ENCODE data around the gene DUSP19. TPM values are rescaled to one million over a fixed set of nuclear protein-coding genes. Genes with fewer than 3 reads are reported as not detected.

The DUSP19 gene
- total and polyA plus RNA-seq, 2 of the 8 experiments (the other 6 are each of a cell fraction or from before 2014, with no cell fraction given): 0.73 to 2.3 TPM

DNA sequence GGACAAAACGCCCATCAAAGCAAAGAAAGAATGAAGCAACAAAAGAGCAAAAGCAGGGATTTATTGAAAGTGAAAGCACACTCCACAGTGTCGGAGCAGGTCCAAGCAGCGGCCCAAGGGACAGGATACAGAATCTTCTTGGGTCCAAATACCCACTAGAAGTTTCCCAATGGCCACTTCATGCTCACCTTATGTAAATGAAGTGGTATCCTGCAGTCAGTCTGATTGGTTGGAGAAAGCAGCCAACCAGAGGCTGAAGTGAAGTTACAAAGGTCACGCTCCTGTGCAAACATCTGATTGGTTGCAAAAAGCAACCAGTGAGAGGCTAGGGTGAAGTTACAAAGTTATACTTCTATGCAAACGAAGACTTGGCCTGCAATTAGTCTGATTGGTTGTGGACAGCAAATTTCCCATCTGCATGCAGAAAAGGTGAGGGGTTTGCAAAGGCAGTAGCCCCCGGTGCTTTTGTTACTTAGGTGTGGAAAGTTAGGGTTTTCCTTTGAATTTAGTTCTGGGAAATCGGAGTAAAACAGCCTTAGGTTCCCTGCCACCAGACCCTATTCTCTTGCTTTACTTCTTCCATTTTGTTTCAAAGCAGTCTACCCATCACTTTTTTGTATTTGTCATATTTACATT lies 12.9 kb downstream of the DUSP19 start:
- no peaks in the 10 kb centered on the region for H3K79me2 ChIP-seq (ENCODE audit: control insufficient read depth in 1 of 2, insufficient read depth in 2 of 2, low read length in 2 of 2)
- no peaks in the 10 kb centered on the region for H3K23me2 ChIP-seq (ENCODE audit: low read depth, low read length)
- no peak for FAIRE-seq
- H4K91ac ChIP-seq (replicated peaks; ENCODE audit: insufficient read length, low read length): no peak overlapping the region
- 91% methylated on average over 7 of the region's 7 CpGs; no CpG with 5 or more reads in 1 of the 2 experiments for WGBS, 2 experiments (ENCODE audit: extremely low coverage in 1 of 2, insufficient coverage in 1 of 2, insufficient read length in 1 of 2, insufficient replicate concordance in 2 of 2, low coverage in 1 of 2, low lambda C conversion rate in 2 of 2, missing lambda C conversion rate in 1 of 2)
- DNase-seq (ENCODE audit: low read depth in 1 of 2, low spot score in 2 of 2): no peak
- CTCF ChIA-PET (ENCODE audit: partially characterized antibody): interaction anchor here (0.6 kb wide), 1 partner anchor 12 kb away, joined by 3 read pairs; the partner anchor contains the start of gene DUSP19
- H3K4ac ChIP-seq (replicated peaks; ENCODE audit: insufficient read length, low read depth, low read length): no peak overlapping the region
- no peaks in the 10 kb centered on the region for H3K36me3 ChIP-seq (ENCODE audit: control insufficient read depth in 2 of 4, insufficient read depth in 4 of 4, low read length in 3 of 4)
- H3K56ac ChIP-seq (replicated peaks; ENCODE audit: insufficient read length, low read depth, low read length): no peak overlapping the region
- no peaks in the 10 kb centered on the region for H4K20me1 ChIP-seq (replicated peaks in 1 of 2; ENCODE audit: control insufficient read depth in 1 of 2, insufficient read depth in 2 of 2, low read length in 2 of 2)
- H2BK120ac ChIP-seq (replicated peaks; ENCODE audit: low read depth, low read length): no peak overlapping the region
- no peak overlapping the region for H3K4me2 ChIP-seq (ENCODE audit: insufficient read depth in 1 of 2, low read depth in 2 of 2, low read length in 2 of 2)
- POLR2A ChIA-PET (ENCODE audit: partially characterized antibody): no interaction called here
- H3K14ac ChIP-seq (ENCODE audit: insufficient read length): no peak overlapping the region
- H3K4me3 ChIP-seq (ENCODE audit: extremely low read depth in 1 of 4, insufficient read depth in 2 of 4, low read depth in 3 of 4, low read length in 4 of 4): no peak overlapping the region
- no peak overlapping the region for H3K23ac ChIP-seq (ENCODE audit: insufficient read length)
- no peak overlapping the region for H4K8ac ChIP-seq (ENCODE audit: extremely low read depth, insufficient read depth, low read length)
- H3K9me3 ChIP-seq (ENCODE audit: insufficient read depth in 2 of 2, low read depth in 1 of 2, low read length in 1 of 2): no peaks in the 10 kb centered on the region
- H3K9ac ChIP-seq (replicated peaks in 1 of 4; ENCODE audit: extremely low read depth in 1 of 4, low read depth in 3 of 4, low read length in 3 of 4): no peak overlapping the region
- H2AFZ ChIP-seq (ENCODE audit: low read length): no peak overlapping the region
- H3K18ac ChIP-seq (ENCODE audit: extremely low read depth, low read length): no peak overlapping the region
- H2BK15ac ChIP-seq (ENCODE audit: low read length): no peak overlapping the region
- H3K27me3 ChIP-seq (replicated peaks in 1 of 4; ENCODE audit: control insufficient read depth in 3 of 4, extremely low read depth in 1 of 4, insufficient read depth in 3 of 4, low read length in 3 of 4): no peaks in the 10 kb centered on the region
- no peaks in the 10 kb centered on the region for H3K79me1 ChIP-seq (ENCODE audit: low read depth, low read length)
- no peak overlapping the region for H3K27ac ChIP-seq (ENCODE audit: low read depth, low read length)
- H2AK5ac ChIP-seq (ENCODE audit: low read depth, low read length): no peak overlapping the region
- no peak overlapping the region for H2BK20ac ChIP-seq (ENCODE audit: low read length)
- peaks cover 0 to 4% (median 2%) of the 10 kb centered on the region in 4 experiments; a peak in 2 of 7 replicates for H3K4me1 ChIP-seq (replicated peaks in 1 of 4; ENCODE audit: control insufficient read depth in 3 of 4, insufficient read depth in 4 of 4, low read length in 3 of 4)
- H4K5ac ChIP-seq (ENCODE audit: insufficient read length, low read depth, low read length): no peak overlapping the region
- no peak overlapping the region for H2BK12ac ChIP-seq (ENCODE audit: low read depth, low read length)
- no peak overlapping the region for H2BK5ac ChIP-seq (ENCODE audit: low read depth, low read length)
- TF ChIP-seq CEBPB (IDR thresholded peaks at IDR 0.05; ENCODE audit: low read depth, low read length): no peak
- TF ChIP-seq RAD21 (IDR thresholded peaks at IDR 0.05 in 1 of 2, conservative IDR thresholded peaks at IDR 0.05 in 1 of 2; ENCODE audit: low read depth in 2 of 2, low read length in 2 of 2): no peak
- no peak for TF ChIP-seq POLR2AphosphoS5 (IDR thresholded peaks at IDR 0.05; ENCODE audit: low read depth, low read length)
- TF ChIP-seq KDM1A (IDR thresholded peaks at IDR 0.05; ENCODE audit: borderline replicate concordance, low read length): no peak
- TF ChIP-seq MAFK (IDR thresholded peaks at IDR 0.05; ENCODE audit: low read depth, low read length): no peak
- TF ChIP-seq TBP (IDR thresholded peaks at IDR 0.05; ENCODE audit: low read depth, low read length): no peak
- no peak for TF ChIP-seq TAF1 (IDR thresholded peaks at IDR 0.05; ENCODE audit: low read depth, low read length)
- no peak for TF ChIP-seq KDM5A (IDR thresholded peaks at IDR 0.05; ENCODE audit: low read length)
